Measurements from ENCODE around the gene CNTNAP2. TPM values are rescaled to one million over a fixed set of nuclear protein-coding genes. Genes with fewer than 3 reads are reported as not detected.

CNTNAP2 gene
- total RNA-seq, 6 experiments from 2014 or later: 0.07 to 0.13 (median 0.12) TPM; not detected in 3

- no peak overlapping the region for H3K27ac Mint-ChIP-seq
- no peak for TF ChIP-seq CTCF (IDR thresholded peaks at IDR 0.05)
Measured at GRCh38 chr7:148261996-148262688, 2145.5 kb downstream of the CNTNAP2 start.

GRCh38 chr7:148262721-148263229, 2146.2 kb downstream of the CNTNAP2 start:
- H3K4me3 Mint-ChIP-seq: peak overlapping the region; percentile 58
- peaks cover 10% of the 10 kb centered on the region for H3K4me1 Mint-ChIP-seq (ENCODE audit: low read depth)
- DNase-seq: peak; percentile 33
- TF ChIP-seq CTCF (IDR thresholded peaks at IDR 0.05): peak; percentile 96
- no peaks in the 10 kb centered on the region for H3K36me3 Mint-ChIP-seq (ENCODE audit: low read depth)
- peaks cover 2% of the 10 kb centered on the region for H3K27me3 Mint-ChIP-seq (ENCODE audit: insufficient read depth)
- H3K9me3 Mint-ChIP-seq: no peaks in the 10 kb centered on the region
- no peak overlapping the region for H3K27ac Mint-ChIP-seq

More at GRCh38 chr7:148261996-148262688, 2145.5 kb downstream of the CNTNAP2 start:
- no peaks in the 10 kb centered on the region for H3K36me3 Mint-ChIP-seq (ENCODE audit: low read depth)
- no peak for DNase-seq
- peaks cover 3% of the 10 kb centered on the region for H3K27me3 Mint-ChIP-seq (ENCODE audit: insufficient read depth)
- H3K9me3 Mint-ChIP-seq: no peaks in the 10 kb centered on the region
- H3K4me1 Mint-ChIP-seq (ENCODE audit: low read depth): peaks cover 10% of the 10 kb centered on the region
- peak overlapping the region; percentile 58; the same call in 1 of the 2 replicates for H3K4me3 Mint-ChIP-seq

GRCh38 chr7:148264933-148265557, 2148.4 kb downstream of the CNTNAP2 start:
- Mint-ChIP-seq H3K4me3 (no peak overlapping the region), H3K9me3 (no peaks in the 10 kb centered on the region), H3K4me1 (ENCODE audit: low read depth) (peaks cover 10% of the 10 kb centered on the region), H3K27me3 (ENCODE audit: insufficient read depth) (peaks cover 2% of the 10 kb centered on the region; the same call in 1 of the 2 replicates), H3K36me3 (ENCODE audit: low read depth) (no peaks in the 10 kb centered on the region), H3K27ac (no peak overlapping the region)
- peak; percentile 33 for DNase-seq
- peak; percentile 75 for TF ChIP-seq CTCF (IDR thresholded peaks at IDR 0.05)

- Mint-ChIP-seq H3K27me3 (ENCODE audit: insufficient read depth) (no peaks in the 10 kb centered on the region), H3K36me3 (ENCODE audit: low read depth) (no peaks in the 10 kb centered on the region), H3K27ac (no peak overlapping the region), H3K4me1 (ENCODE audit: low read depth) (peaks cover 10% of the 10 kb centered on the region), H3K4me3 (no peak overlapping the region), H3K9me3 (no peaks in the 10 kb centered on the region)
- no peak for TF ChIP-seq CTCF (IDR thresholded peaks at IDR 0.05)
- DNase-seq: no peak
Measured at GRCh38 chr7:148265896-148266295, 2149.3 kb downstream of the CNTNAP2 start.

GRCh38 chr7:148266795-148267194, 2150.2 kb downstream of the CNTNAP2 start:
- no peak for DNase-seq
- Mint-ChIP-seq H3K9me3 (no peaks in the 10 kb centered on the region), H3K27ac (no peak overlapping the region), H3K36me3 (ENCODE audit: low read depth) (no peaks in the 10 kb centered on the region), H3K4me1 (ENCODE audit: low read depth) (peaks cover 10% of the 10 kb centered on the region), H3K4me3 (no peak overlapping the region), H3K27me3 (ENCODE audit: insufficient read depth) (no peaks in the 10 kb centered on the region)
- TF ChIP-seq CTCF (IDR thresholded peaks at IDR 0.05): no peak

All from HFFc6 (cell line).